Thyroid gland (tissue), 4 donors: ENCODE data around the gene TRAPPC3L.

Experiments
- POLR2A ChIP-seq, 2 donors: fragments of 450-650 bp; IDR thresholded peaks; one replicate each; pipeline ENCODE4 v1.6.1; 2017; ENCODE audit warnings: antibody characterized with exemption in 2 of 2, mild to moderate bottlenecking in 2 of 2, moderate library complexity in 1 of 2
- TF ChIP-seq, protein P1 (sequence below), 6 experiments: fragments of 200-600 bp in 3 of 6; fragments of 450-650 bp in 3 of 6; sonication (generic) in 3 of 6; IDR thresholded peaks; one replicate each; pipeline ENCODE4 v1.5.1; 2016 to 2019; ENCODE audit warnings: antibody characterized with exemption in 6 of 6, mild to moderate bottlenecking in 2 of 6, inconsistent platforms in 1 of 6, moderate library complexity in 1 of 6

- TF ChIP-seq, protein P1, sequence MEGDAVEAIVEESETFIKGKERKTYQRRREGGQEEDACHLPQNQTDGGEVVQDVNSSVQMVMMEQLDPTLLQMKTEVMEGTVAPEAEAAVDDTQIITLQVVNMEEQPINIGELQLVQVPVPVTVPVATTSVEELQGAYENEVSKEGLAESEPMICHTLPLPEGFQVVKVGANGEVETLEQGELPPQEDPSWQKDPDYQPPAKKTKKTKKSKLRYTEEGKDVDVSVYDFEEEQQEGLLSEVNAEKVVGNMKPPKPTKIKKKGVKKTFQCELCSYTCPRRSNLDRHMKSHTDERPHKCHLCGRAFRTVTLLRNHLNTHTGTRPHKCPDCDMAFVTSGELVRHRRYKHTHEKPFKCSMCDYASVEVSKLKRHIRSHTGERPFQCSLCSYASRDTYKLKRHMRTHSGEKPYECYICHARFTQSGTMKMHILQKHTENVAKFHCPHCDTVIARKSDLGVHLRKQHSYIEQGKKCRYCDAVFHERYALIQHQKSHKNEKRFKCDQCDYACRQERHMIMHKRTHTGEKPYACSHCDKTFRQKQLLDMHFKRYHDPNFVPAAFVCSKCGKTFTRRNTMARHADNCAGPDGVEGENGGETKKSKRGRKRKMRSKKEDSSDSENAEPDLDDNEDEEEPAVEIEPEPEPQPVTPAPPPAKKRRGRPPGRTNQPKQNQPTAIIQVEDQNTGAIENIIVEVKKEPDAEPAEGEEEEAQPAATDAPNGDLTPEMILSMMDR (IDR thresholded peaks at IDR 0.05): no peak
- TF ChIP-seq POLR2A (IDR thresholded peaks at IDR 0.05): no peak
These were observed 15.8 kb downstream of the TRAPPC3L start for GRCh38 chr6:116529466-116530290.
